HepG2 (cell line): ENCODE data around the gene TRIM59. TPM values are rescaled to one million over a fixed set of nuclear protein-coding genes. Genes with fewer than 3 reads are reported as not detected.

Experiments used
- ATAC-seq: fragments of 200-7000 bp; cut with Tn5 transposase; 3 replicates; pipeline ENCODE4 v1.9.1; 2020; ENCODE audit warnings: mild to moderate bottlenecking, moderate library complexity
- BruUV-seq: library from RNA; stranded (reverse); fragments of 400-500 nt; replicated peaks from 2 replicates; lab custom pipeline; 2021; lab: Mats Ljungman, UMichigan
- CTCF ChIA-PET: fragments of 300-600 bp; formaldehyde crosslinking; extraction: SDS; loops from one replicate; lab custom pipeline; 2021; ENCODE audit warnings: low total read pairs, inconsistent platforms, low intra/inter-chr PET ratio; lab: Yijun Ruan, JAX
- POLR2A ChIA-PET: fragments of 350-600 bp; sonication (Branson Sonifier 250); formaldehyde crosslinking; loops from one replicate; lab custom pipeline; 2020; ENCODE audit warnings: antibody characterized with exemption, inconsistent platforms; lab: Yijun Ruan, JAX
- DNase-seq: peaks from one replicate; pipeline ENCODE4 v3.0.0-alpha.2; 2015; ENCODE audit warnings: low spot score
- FAIRE-seq: peaks from 3 replicates; lab custom pipeline; 2011; peaks lifted over from hg19 to GRCh38; lab: Jason Lieb, UNC
- H2AFZ ChIP-seq: one replicate; pipeline ENCODE4 v1.6.1; 2011; ENCODE audit warnings: low read length, inconsistent platforms
- H3K27ac ChIP-seq: fragments of 300-600 bp; 3 replicates; pipeline ENCODE4 v1.8.0; 2011; ENCODE audit warnings: mixed run types, mild to moderate bottlenecking, mixed read lengths, low read length, inconsistent platforms; ENCODE audit not compliant: insufficient read depth; ENCODE audit errors: extremely low read length
- H3K27me3 ChIP-seq, 2 experiments: fragments of 200-600 bp in 1 of 2; 2 replicates in 1 of 2; 3 replicates in 1 of 2; pipeline versions ENCODE4 v1.6.0 to v1.8.0; 2011; ENCODE audit warnings: low read length in 2 of 2, mild to moderate bottlenecking in 2 of 2, moderate library complexity in 2 of 2, inconsistent platforms in 1 of 2; ENCODE audit not compliant: insufficient read depth in 2 of 2, control insufficient read depth in 1 of 2
- H3K36me3 ChIP-seq, 2 experiments: fragments of 200-600 bp in 1 of 2; replicated peaks in 1 of 2; 2 replicates in 1 of 2; 3 replicates in 1 of 2; pipeline versions ENCODE4 v1.5.1 to v1.8.0; 2011; ENCODE audit warnings: low read length in 2 of 2, inconsistent platforms in 1 of 2; ENCODE audit not compliant: insufficient read depth in 2 of 2, control insufficient read depth in 1 of 2
- H3K4me1 ChIP-seq: 2 replicates; pipeline ENCODE4 v1.5.1; 2012; ENCODE audit warnings: low read length, inconsistent platforms; ENCODE audit not compliant: insufficient read depth
- H3K4me2 ChIP-seq: 2 replicates; pipeline ENCODE4 v1.6.0; 2011; ENCODE audit warnings: low read depth, low read length, inconsistent platforms
- H3K4me3 ChIP-seq, 3 experiments: fragments of 200-600 bp in 1 of 3; sonication (generic), shearing (Covaris generic) in 1 of 3; replicated peaks in 1 of 3; 2 replicates each; pipeline ENCODE4 v1.5.1; 2011 to 2016; ENCODE audit warnings: low read length in 3 of 3, inconsistent platforms in 2 of 3, low read depth in 2 of 3, mild to moderate bottlenecking in 2 of 3, control low read depth in 1 of 3, mixed read lengths in 1 of 3; ENCODE audit not compliant: insufficient read depth in 1 of 3
- H3K79me2 ChIP-seq: one replicate; pipeline ENCODE4 v1.6.1; 2011; ENCODE audit warnings: low read length, inconsistent platforms; ENCODE audit not compliant: insufficient read depth
- H3K9ac ChIP-seq: 2 replicates; pipeline ENCODE4 v1.6.0; 2011; ENCODE audit warnings: mild to moderate bottlenecking, low read depth, low read length, inconsistent platforms; ENCODE audit not compliant: insufficient read depth
- H3K9me3 ChIP-seq: 2 replicates; pipeline ENCODE4 v1.5.1; 2012; ENCODE audit warnings: mild to moderate bottlenecking, low read length
- H4K20me1 ChIP-seq: 2 replicates; pipeline ENCODE4 v1.6.0; 2011; ENCODE audit warnings: inconsistent platforms, mild to moderate bottlenecking, low read length, moderate library complexity; ENCODE audit not compliant: insufficient read depth
- ASH2L ChIP-seq: fragments of 300-600, 200-600 bp; sonication (generic); IDR thresholded peaks from 2 replicates; pipeline ENCODE4 v1.7.0; 2017; ENCODE audit warnings: low read depth, mild to moderate bottlenecking, moderate library complexity, mixed read lengths, low read length; ENCODE audit not compliant: insufficient read length
- E2F5 ChIP-seq: sonication (generic); formaldehyde crosslinking; conservative IDR thresholded peaks from 2 replicates; pipeline ENCODE4 v1.4.0; 2020; ENCODE audit warnings: missing genetic modification reagents
- KMT2A ChIP-seq: sonication (generic); formaldehyde crosslinking; IDR thresholded peaks from 2 replicates; pipeline ENCODE4 v1.4.0; 2020; ENCODE audit warnings: missing genetic modification reagents
- KMT2B ChIP-seq: IDR thresholded peaks from 2 replicates; pipeline ENCODE4 v1.6.1; 2016; ENCODE audit warnings: missing genetic modification reagents, missing compliant biosample characterization
- RBFOX2 ChIP-seq: fragments of 200-400 bp; formaldehyde crosslinking; IDR thresholded peaks from 2 replicates; pipeline ENCODE4 v1.6.1; 2017; ENCODE audit warnings: low read depth, mild to moderate bottlenecking, low read length
- SAP130 ChIP-seq: IDR thresholded peaks from 2 replicates; pipeline ENCODE4 v1.6.1; 2016; ENCODE audit warnings: low read depth
- SRY ChIP-seq: sonication (generic); formaldehyde crosslinking; IDR thresholded peaks from 2 replicates; pipeline ENCODE4 v1.8.0; 2022; ENCODE audit warnings: mild to moderate bottlenecking, missing genetic modification reagents
- SUZ12 ChIP-seq: fragments of 150-350 bp; IDR thresholded peaks from 2 replicates; pipeline ENCODE4 v1.6.1; 2014; ENCODE audit warnings: low read depth, low read length
- YEATS2 ChIP-seq: sonication (generic); formaldehyde crosslinking; IDR thresholded peaks from 2 replicates; pipeline ENCODE4 v1.4.0; 2020; ENCODE audit warnings: missing genetic modification reagents, borderline replicate concordance
- ZNF124 ChIP-seq: sonication (generic); formaldehyde crosslinking; IDR thresholded peaks from 2 replicates; pipeline ENCODE4 v1.4.0; 2020; ENCODE audit warnings: missing genetic modification reagents
- WGBS: methylation state at CpG from one replicate; pipeline ENCODE4 v1.1.6; 2017; ENCODE audit warnings: low lambda C conversion rate; 5-methylcytosine and 5-hydroxymethylcytosine counted together
- in situ Hi-C: cut with HindIII; loops from 2 replicates; pipeline ENCODE4 v1.10.0; 2017; ENCODE audit warnings: low pct_unique_long_range_greater_than_20kb; ENCODE audit not compliant: extremely low pct_ligation_motif_present
- intact Hi-C: fragments of 100-400 bp; cut with micrococcal nuclease; formaldehyde crosslinking; loops from one replicate; pipeline ENCODE4 v1.10.0; 2022; ENCODE audit not compliant: unreplicated experiment
- polyA plus RNA-seq, 8 experiments: library from polyadenylated mRNA; depleted of rRNA in 3 of 8; stranded (reverse) in 7 of 8; unstranded in 1 of 8; fragments of >200 nt; fragmentation: Illumina TruSeq in 4 of 8; extraction: Trizol in 4 of 8; gene quantifications; 2 replicates each; pipeline versions ENCODE4 v1.2.1 to v1.2.3, GENCODE V29; 2011 to 2016; ENCODE audit warnings: low read depth in 4 of 8, missing spikeins in 1 of 8, mixed read lengths in 1 of 8; ENCODE audit not compliant: insufficient read depth in 1 of 8
- total RNA-seq, 5 experiments: library from RNA; depleted of rRNA; stranded (reverse); fragments of >200 nt; fragmentation: Illumina TruSeq; extraction: Trizol; gene quantifications; 2 replicates each; pipeline ENCODE4 v1.2.3, GENCODE V29; 2016; ENCODE audit warnings: low read depth in 1 of 5

TRIM59 gene
- total and polyA plus RNA-seq, 2 of the 13 experiments (the other 11 are each of a cell fraction or from before 2014, with no cell fraction given) = 1.3 to 3.2 TPM

- ChIA-PET CTCF (no interaction called here), POLR2A (interaction anchor here (1.2 kb wide), 1 partner anchor 9 kb away, joined by 3 read pairs; no protein-coding TSS in a partner anchor)
- Histone ChIP-seq H4K20me1 (peaks cover 9% of the 10 kb centered on the region; the same call in 1 of the 2 replicates), H3K4me2 (peak overlapping the region; percentile 75), H2AFZ (no peak overlapping the region), H3K9ac (peak overlapping the region; percentile 96), H3K4me1 (peaks cover 37% of the 10 kb centered on the region), H3K79me2 (peaks cover 87% of the 10 kb centered on the region), H3K9me3 (no peaks in the 10 kb centered on the region), H3K27ac (peak overlapping the region; percentile 98), H3K27me3 (no peaks in the 10 kb centered on the region; a peak in 1 of 5 replicates), H3K4me3 (peak overlapping the region; percentile 87 to 94 (median 94)), H3K36me3 (peaks cover 0 to 7% of the 10 kb centered on the region in 2 experiments; a peak in 2 of 5 replicates)
- DNase-seq = peak; percentile 29
- intact Hi-C loops (loop anchor here (2.0 kb wide), 1 partner anchor 47 kb away; the partner anchor contains the start of gene TRIM59), in situ Hi-C loops (loop anchor here (25.0 kb wide), 1 partner anchor 364 kb away; no protein-coding TSS in a partner anchor)
- no peak for ATAC-seq
- FAIRE-seq = no peak
- WGBS = 3% methylated on average over 16 of the region's 16 CpGs
- TF ChIP-seq KMT2A (CRISPR knock-in tag) (peak; percentile 57; the same call in 1 of the 2 replicates), ZNF124 (CRISPR knock-in tag) (no peak), ASH2L (peak; percentile 13), SAP130 (CRISPR knock-in tag) (0 out of 2 replicates have a peak, but pooled peaks have one; percentile 15)
- no TSS peak for BruUV-seq
Observed at GRCh38 chr3:160401291-160402095, 48.1 kb downstream of the TRIM59 start.

- H3K4me2 ChIP-seq = peak overlapping the region; percentile 75
- no peak for DNase-seq
- no TSS peak for BruUV-seq
- H3K27ac ChIP-seq = peak overlapping the region; percentile 98
- H3K9ac ChIP-seq = peak overlapping the region; percentile 96
- peaks cover 0 to under 1% of the 10 kb centered on the region in 2 experiments; a peak in 2 of 5 replicates for H3K36me3 ChIP-seq
- no peaks in the 10 kb centered on the region; a peak in 1 of 5 replicates for H3K27me3 ChIP-seq
- H2AFZ ChIP-seq = no peak overlapping the region
- WGBS = 0% methylated on average over 9 of the region's 51 CpGs
- no peak for FAIRE-seq
- in situ Hi-C loops (loop anchor here (25.0 kb wide), 1 partner anchor 363 kb away; no protein-coding TSS in a partner anchor), intact Hi-C loops (loop anchor here (2.0 kb wide), 1 partner anchor 48 kb away; the partner anchor contains the start of gene TRIM59)
- H4K20me1 ChIP-seq = peaks cover 9% of the 10 kb centered on the region; the same call in 1 of the 2 replicates
- H3K9me3 ChIP-seq = no peaks in the 10 kb centered on the region
- POLR2A ChIA-PET = no interaction called here
- H3K4me1 ChIP-seq = peaks cover 37% of the 10 kb centered on the region
- H3K79me2 ChIP-seq = peaks cover 79% of the 10 kb centered on the region
- peak overlapping the region; percentile 87 to 94 (median 94) for H3K4me3 ChIP-seq
- peak; percentile 59 for ATAC-seq
- CTCF ChIA-PET = no interaction called here
- no peak for TF ChIP-seq YEATS2
- no peak for TF ChIP-seq E2F5 (CRISPR knock-in tag)
- TF ChIP-seq RBFOX2 = peak; percentile 74
- TF ChIP-seq ASH2L = peak; percentile 85
- no peak for TF ChIP-seq SRY (CRISPR knock-in tag)
- peak; percentile 48; the same call in 1 of the 2 replicates for TF ChIP-seq KMT2B (CRISPR knock-in tag)
- TF ChIP-seq KMT2A (CRISPR knock-in tag) = peak; percentile 92
- no peak for TF ChIP-seq SUZ12
Observed at GRCh38 chr3:160400702-160401150, 48.9 kb downstream of the TRIM59 start.
